Loucy (cell line): ENCODE data around the gene CDCA4.

Source experiments
- H2AFZ ChIP-seq: fragments of 200-600 bp; sonication (generic); 2 replicates; pipeline ENCODE4 v1.6.0; 2016; ENCODE audit warnings: antibody characterized with exemption, mild to moderate bottlenecking, low read length, moderate library complexity
- H3F3A ChIP-seq: fragments of 200-600 bp; 2 replicates; pipeline ENCODE4 v1.6.0; 2016; ENCODE audit warnings: antibody characterized with exemption, low read depth, mild to moderate bottlenecking
- H3K27me3 ChIP-seq: fragments of 200-600 bp; sonication (generic); 2 replicates; pipeline ENCODE4 v1.6.1; 2014; ENCODE audit warnings: low read length, mild to moderate bottlenecking; ENCODE audit not compliant: insufficient read depth, poor library complexity, severe bottlenecking
- H3K36me3 ChIP-seq: fragments of 200-600 bp; sonication (generic); 2 replicates; pipeline ENCODE4 v1.6.1; 2016; ENCODE audit warnings: low read length; ENCODE audit not compliant: insufficient read depth
- H3K4me1 ChIP-seq: fragments of 200-600 bp; sonication (generic); 2 replicates; pipeline ENCODE4 v1.5.1; 2014; ENCODE audit warnings: low read length, mild to moderate bottlenecking; ENCODE audit not compliant: insufficient read depth, poor library complexity, severe bottlenecking
- H3K4me2 ChIP-seq: fragments of 200-600 bp; sonication (generic); 2 replicates; pipeline ENCODE4 v1.6.0; 2014; ENCODE audit warnings: antibody characterized with exemption, low read length, low read depth, mild to moderate bottlenecking; ENCODE audit not compliant: poor library complexity, severe bottlenecking
- H3K4me3 ChIP-seq: fragments of 200-600 bp; sonication (generic); 2 replicates; pipeline ENCODE4 v1.5.1; 2014; ENCODE audit warnings: low read length, mild to moderate bottlenecking, mixed read lengths; ENCODE audit not compliant: poor library complexity, severe bottlenecking
- H3K79me2 ChIP-seq: fragments of 200-600 bp; sonication (generic); 2 replicates; pipeline ENCODE4 v1.6.1; 2014; ENCODE audit warnings: low read length; ENCODE audit not compliant: insufficient read depth
- H3K9ac ChIP-seq: fragments of 200-600 bp; sonication (generic); 2 replicates; pipeline ENCODE4 v1.6.0; 2014; ENCODE audit warnings: mild to moderate bottlenecking, low read depth, low read length, moderate library complexity; ENCODE audit not compliant: poor library complexity, severe bottlenecking
- H3K9me2 ChIP-seq: fragments of 200-600 bp; sonication (generic); replicated peaks from 2 replicates; pipeline ENCODE4 v1.6.1; 2016; ENCODE audit warnings: low read depth, low read length, mixed read lengths
- H3K9me3 ChIP-seq: fragments of 200-600 bp; sonication (generic); 2 replicates; pipeline ENCODE4 v1.6.1; 2014; ENCODE audit warnings: mild to moderate bottlenecking, antibody characterized with exemption, low read length, low read depth; ENCODE audit not compliant: insufficient read depth
- H4K20me1 ChIP-seq: fragments of 200-600 bp; sonication (generic); 2 replicates; pipeline ENCODE4 v1.6.0; 2014; ENCODE audit warnings: antibody characterized with exemption, low read length, mild to moderate bottlenecking; ENCODE audit not compliant: insufficient read depth, poor library complexity, severe bottlenecking
- CTCF ChIP-seq: fragments of 200-600 bp; sonication (generic); conservative IDR thresholded peaks from 2 replicates; pipeline ENCODE4 v1.5.1; 2014; ENCODE audit warnings: mild to moderate bottlenecking, antibody characterized with exemption, low read length
- EZH2phosphoT487 ChIP-seq: fragments of 200-600 bp; IDR thresholded peaks from 2 replicates; pipeline ENCODE4 v1.6.1; 2018; ENCODE audit warnings: antibody characterized with exemption, mild to moderate bottlenecking, moderate library complexity, borderline replicate concordance

CDCA4 gene

GRCh38 chr14:105011312-105011990, 9.4 kb downstream of the CDCA4 start:
- Histone ChIP-seq H3K9ac (no peak overlapping the region), H2AFZ (no peak overlapping the region), H3K27me3 (no peaks in the 10 kb centered on the region), H3K4me3 (no peak overlapping the region), H3K4me2 (no peak overlapping the region), H3K9me3 (no peaks in the 10 kb centered on the region), H3K9me2 (no peaks in the 10 kb centered on the region), H4K20me1 (peaks cover 90% of the 10 kb centered on the region), H3K4me1 (peaks cover 26% of the 10 kb centered on the region), H3F3A (no peaks in the 10 kb centered on the region), H3K36me3 (peaks cover 58% of the 10 kb centered on the region), H3K79me2 (peaks cover 95% of the 10 kb centered on the region)
- TF ChIP-seq CTCF (no peak), EZH2phosphoT487 (no peak)

- no peaks in the 10 kb centered on the region for H3K27me3 ChIP-seq
- peaks cover 61% of the 10 kb centered on the region for H3K36me3 ChIP-seq
- H3F3A ChIP-seq: no peaks in the 10 kb centered on the region
- no peak overlapping the region for H2AFZ ChIP-seq
- no peak overlapping the region for H3K4me2 ChIP-seq
- no peaks in the 10 kb centered on the region for H3K9me2 ChIP-seq
- H3K9me3 ChIP-seq: no peaks in the 10 kb centered on the region
- no peak overlapping the region for H3K9ac ChIP-seq
- H3K79me2 ChIP-seq: peaks cover 89% of the 10 kb centered on the region
- no peak overlapping the region for H3K4me3 ChIP-seq
- H4K20me1 ChIP-seq: peaks cover 85% of the 10 kb centered on the region
- peaks cover 20% of the 10 kb centered on the region for H3K4me1 ChIP-seq
- TF ChIP-seq CTCF: no peak
- no peak for TF ChIP-seq EZH2phosphoT487
Measured at GRCh38 chr14:105010891-105011291, 10.0 kb downstream of the CDCA4 start.

GRCh38 chr14:105010106-105010505, 10.8 kb downstream of the CDCA4 start:
- no peak overlapping the region for H2AFZ ChIP-seq
- H3K4me2 ChIP-seq: no peak overlapping the region
- H3F3A ChIP-seq: no peaks in the 10 kb centered on the region
- H4K20me1 ChIP-seq: peaks cover 77% of the 10 kb centered on the region
- H3K79me2 ChIP-seq: peaks cover 81% of the 10 kb centered on the region
- H3K9ac ChIP-seq: no peak overlapping the region
- peaks cover 14% of the 10 kb centered on the region for H3K4me1 ChIP-seq
- H3K9me2 ChIP-seq: no peaks in the 10 kb centered on the region
- no peak overlapping the region for H3K4me3 ChIP-seq
- H3K27me3 ChIP-seq: no peaks in the 10 kb centered on the region
- H3K9me3 ChIP-seq: no peaks in the 10 kb centered on the region
- TF ChIP-seq EZH2phosphoT487 (no peak), CTCF (no peak)
- H3K36me3 ChIP-seq: peaks cover 61% of the 10 kb centered on the region
